Frontal cortex (tissue), 4 donors: Measurements from ENCODE around the gene SOAT1. TPM values are rescaled to one million over a fixed set of nuclear protein-coding genes. Genes with fewer than 3 reads are reported as not detected.
"Not testable (repeated sequence)": the region's sequence is repeated elsewhere in the genome, so short reads cannot be mapped to it uniquely, and the experiment has no call there.

Experiments
- DNase-seq, 2 donors: peaks; one replicate each; pipeline ENCODE4 v3.0.0; 2012; ENCODE audit warnings: low spot score in 2 of 2
- FAIRE-seq: peaks from 2 replicates; lab custom pipeline; 2012; peaks lifted over from hg19 to GRCh38; lab: Jason Lieb, UNC
- total RNA-seq: library from RNA; depleted of rRNA; stranded (reverse); fragments of >200 nt; gene quantifications from one replicate; pipeline ENCODE4 v1.2.3, GENCODE V29; 2014
- donor health status: control.
- donor health status: control.
- donor health status: control.

The SOAT1 gene
- total RNA-seq, 1 donor from 2014 or later = 15.9 TPM

- no peak for DNase-seq
- peak; percentile 6 for FAIRE-seq
These were observed 48.4 kb downstream of the SOAT1 start for GRCh38 chr1:179341943-179342547.

GRCh38 chr1:179342740-179343404 lies 49.3 kb downstream of the SOAT1 start:
- DNase-seq (no peak), FAIRE-seq (no peak)

- no peak for FAIRE-seq
These were observed 57.7 kb downstream of the SOAT1 start for GRCh38 chr1:179351281-179351680.

GRCh38 chr1:179352236-179352635 lies 58.6 kb downstream of the SOAT1 start:
- DNase-seq = no peak
- FAIRE-seq = no peak

More at GRCh38 chr1:179351281-179351680, 57.7 kb downstream of the SOAT1 start:
- DNase-seq = no peak

- DNase-seq = no peak
- FAIRE-seq = no peak
These were observed 59.9 kb downstream of the SOAT1 start for GRCh38 chr1:179353546-179353945.

- FAIRE-seq, DNase-seq: not testable (repeated sequence)
These were observed 68.0 kb downstream of the SOAT1 start for GRCh38 chr1:179361631-179362030.

GRCh38 chr1:179365342-179366092 lies 71.9 kb downstream of the SOAT1 start, which contains the start of gene AXDND1:
Gene AXDND1, plus strand, starts transcription at chr1:179365971. Its CDS starts 539 bp downstream, at chr1:179366510.
- FAIRE-seq (no peak), DNase-seq (peak; percentile 59 to 82)

GRCh38 chr1:179366093-179366800 lies 72.7 kb downstream of the SOAT1 start:
- FAIRE-seq (no peak), DNase-seq (peak in 1 of 2 donors; percentile 9)

- peak; percentile 71 for FAIRE-seq
- peak; percentile 44 to 56 for DNase-seq
These were observed 76.2 kb downstream of the SOAT1 start for GRCh38 chr1:179369751-179370341.

GRCh38 chr1:179372160-179372559 lies 78.6 kb downstream of the SOAT1 start:
- no peak for FAIRE-seq
- no peak for DNase-seq

GRCh38 chr1:179376223-179376622 lies 82.6 kb downstream of the SOAT1 start:
- DNase-seq (no peak), FAIRE-seq (no peak)

- DNase-seq = no peak
- FAIRE-seq = no peak
These were observed 86.7 kb downstream of the SOAT1 start for GRCh38 chr1:179380299-179380698.

- no peak for FAIRE-seq
- DNase-seq = no peak
These were observed 90.4 kb downstream of the SOAT1 start for GRCh38 chr1:179384027-179384426.

GRCh38 chr1:179385510-179385909 lies 91.9 kb downstream of the SOAT1 start:
- no peak for DNase-seq
- FAIRE-seq = no peak

GRCh38 chr1:179393721-179394120 lies 100.1 kb downstream of the SOAT1 start:
- no peak for FAIRE-seq
- no peak for DNase-seq

- not testable (repeated sequence) for DNase-seq, FAIRE-seq
These were observed 105.8 kb downstream of the SOAT1 start for GRCh38 chr1:179399399-179399798.
